ENCODE results near the gene GNAO1.

GRCh38 chr16:56336071-56336688 lies 144.9 kb downstream of the GNAO1 start:
- TF ChIP-seq, protein P1, sequence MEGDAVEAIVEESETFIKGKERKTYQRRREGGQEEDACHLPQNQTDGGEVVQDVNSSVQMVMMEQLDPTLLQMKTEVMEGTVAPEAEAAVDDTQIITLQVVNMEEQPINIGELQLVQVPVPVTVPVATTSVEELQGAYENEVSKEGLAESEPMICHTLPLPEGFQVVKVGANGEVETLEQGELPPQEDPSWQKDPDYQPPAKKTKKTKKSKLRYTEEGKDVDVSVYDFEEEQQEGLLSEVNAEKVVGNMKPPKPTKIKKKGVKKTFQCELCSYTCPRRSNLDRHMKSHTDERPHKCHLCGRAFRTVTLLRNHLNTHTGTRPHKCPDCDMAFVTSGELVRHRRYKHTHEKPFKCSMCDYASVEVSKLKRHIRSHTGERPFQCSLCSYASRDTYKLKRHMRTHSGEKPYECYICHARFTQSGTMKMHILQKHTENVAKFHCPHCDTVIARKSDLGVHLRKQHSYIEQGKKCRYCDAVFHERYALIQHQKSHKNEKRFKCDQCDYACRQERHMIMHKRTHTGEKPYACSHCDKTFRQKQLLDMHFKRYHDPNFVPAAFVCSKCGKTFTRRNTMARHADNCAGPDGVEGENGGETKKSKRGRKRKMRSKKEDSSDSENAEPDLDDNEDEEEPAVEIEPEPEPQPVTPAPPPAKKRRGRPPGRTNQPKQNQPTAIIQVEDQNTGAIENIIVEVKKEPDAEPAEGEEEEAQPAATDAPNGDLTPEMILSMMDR (IDR thresholded peaks at IDR 0.05; ENCODE audit: low read length), result no peak
- TF ChIP-seq EZH2phosphoT487 (IDR thresholded peaks at IDR 0.05; ENCODE audit: low read length), result no peak

All from MM.1S (cell line).